Mammary epithelial cell (primary cell): ENCODE measurements around the gene MUS81.
A peak's percentile ranks its signal among the peaks of the same experiment; 100 is the strongest.

ENCODE experiments used
- CTCF ChIP-seq, 2 donors: IDR thresholded peaks in 1 of 2; conservative IDR thresholded peaks in 1 of 2; 2 replicates each; pipeline ENCODE4 v1.5.1; 2011 to 2012; ENCODE audit warnings: inconsistent platforms in 2 of 2, low read length in 2 of 2, mild to moderate bottlenecking in 2 of 2, control low read depth in 1 of 2, low read depth in 1 of 2; ENCODE audit not compliant: insufficient read depth in 1 of 2; ENCODE audit errors: extremely low read depth in 1 of 2
- EZH2 ChIP-seq: IDR thresholded peaks from 2 replicates; pipeline ENCODE4 v1.6.1; 2012; ENCODE audit warnings: low read length, inconsistent platforms, borderline replicate concordance

- TF ChIP-seq CTCF (conservative IDR thresholded peaks at IDR 0.05 in 1 of 2, IDR thresholded peaks at IDR 0.05 in 1 of 2; ENCODE audit: extremely low read depth in 1 of 2, insufficient read depth in 1 of 2, low read depth in 1 of 2, low read length in 2 of 2) (peak; percentile 30 to 80), EZH2 (no peak)
These were observed 28.1 kb downstream of the MUS81 start, which contains the start of gene FIBP for GRCh38 chr11:65888163-65888814.
